ENCODE measurements around the gene COPS7B.
A peak's percentile ranks its signal among the peaks of the same experiment; 100 is the strongest.

Gene COPS7B

GRCh38 chr2:231780909-231781797 is 5.1 kb upstream of the COPS7B start, which contains the start of gene PDE6D (continued):
- no peak for TF ChIP-seq ZNF518A (tag by site-specific recombination; conservative IDR thresholded peaks at IDR 0.05; ENCODE audit: low read depth)
- no peak for TF ChIP-seq SETDB1 (IDR thresholded peaks at IDR 0.05; ENCODE audit: insufficient read length, low read length)
- peak; percentile 51 for TF ChIP-seq KLF8 (tag by site-specific recombination; IDR thresholded peaks at IDR 0.05)
- no peak for TF ChIP-seq ZNF626 (tag by site-specific recombination; IDR thresholded peaks at IDR 0.05)
- peak; percentile 53; the same call in 1 of the 2 replicates for TF ChIP-seq YY1 (tag by site-specific recombination; IDR thresholded peaks at IDR 0.05)
- TF ChIP-seq ZNF24 (tag by site-specific recombination; IDR thresholded peaks at IDR 0.05) = no peak
- TF ChIP-seq ZNF214 (tag by site-specific recombination; IDR thresholded peaks at IDR 0.05; ENCODE audit: borderline replicate concordance) = no peak
- TF ChIP-seq ZNF292 (tag by site-specific recombination; IDR thresholded peaks at IDR 0.05; ENCODE audit: borderline replicate concordance, low read depth) = no peak
- 0 out of 2 replicates have a peak, but pooled peaks have one; percentile 26 for TF ChIP-seq KLF17 (tag by site-specific recombination; IDR thresholded peaks at IDR 0.05)
- TF ChIP-seq ZBTB11 (tag by site-specific recombination; conservative IDR thresholded peaks at IDR 0.05; ENCODE audit: low read depth) = peak; percentile 99
- TF ChIP-seq ZNF280C (tag by site-specific recombination; IDR thresholded peaks at IDR 0.05) = no peak
- no peak for TF ChIP-seq ZNF639 (tag by site-specific recombination; IDR thresholded peaks at IDR 0.05)
- peak; percentile 83 for TF ChIP-seq ZXDB (tag by site-specific recombination; IDR thresholded peaks at IDR 0.05)
- no peak for TF ChIP-seq ZNF776 (tag by site-specific recombination; IDR thresholded peaks at IDR 0.05; ENCODE audit: borderline replicate concordance)
- 0 out of 2 replicates have a peak, but pooled peaks have one; percentile 29 for TF ChIP-seq ZNF558 (tag by site-specific recombination; IDR thresholded peaks at IDR 0.05)
- peak; percentile 63 for TF ChIP-seq ZNF600 (tag by site-specific recombination; IDR thresholded peaks at IDR 0.05)
- TF ChIP-seq ZNF785 (tag by site-specific recombination; IDR thresholded peaks at IDR 0.05) = no peak
- TF ChIP-seq AEBP2 (tag by site-specific recombination; IDR thresholded peaks at IDR 0.05; ENCODE audit: borderline replicate concordance) = no peak
- no peak for TF ChIP-seq ZNF2 (tag by site-specific recombination; IDR thresholded peaks at IDR 0.05)
- peak; percentile 99 for TF ChIP-seq ZNF335 (tag by site-specific recombination; conservative IDR thresholded peaks at IDR 0.05)
- TF ChIP-seq SALL2 (tag by site-specific recombination; IDR thresholded peaks at IDR 0.05; ENCODE audit: borderline replicate concordance) = no peak
- no peak for TF ChIP-seq ZNF624 (tag by site-specific recombination; IDR thresholded peaks at IDR 0.05)

Measured in HEK293 (cell line).